ENCODE measurements around the gene KRT33B. TPM values are rescaled to one million over a fixed set of nuclear protein-coding genes. Genes with fewer than 3 reads are reported as not detected.

KRT33B gene
- polyA plus RNA-seq, 1 donor (not counting 4 experiments of a cell fraction or from before 2014, with no cell fraction given), result 0.21 TPM

DNA sequence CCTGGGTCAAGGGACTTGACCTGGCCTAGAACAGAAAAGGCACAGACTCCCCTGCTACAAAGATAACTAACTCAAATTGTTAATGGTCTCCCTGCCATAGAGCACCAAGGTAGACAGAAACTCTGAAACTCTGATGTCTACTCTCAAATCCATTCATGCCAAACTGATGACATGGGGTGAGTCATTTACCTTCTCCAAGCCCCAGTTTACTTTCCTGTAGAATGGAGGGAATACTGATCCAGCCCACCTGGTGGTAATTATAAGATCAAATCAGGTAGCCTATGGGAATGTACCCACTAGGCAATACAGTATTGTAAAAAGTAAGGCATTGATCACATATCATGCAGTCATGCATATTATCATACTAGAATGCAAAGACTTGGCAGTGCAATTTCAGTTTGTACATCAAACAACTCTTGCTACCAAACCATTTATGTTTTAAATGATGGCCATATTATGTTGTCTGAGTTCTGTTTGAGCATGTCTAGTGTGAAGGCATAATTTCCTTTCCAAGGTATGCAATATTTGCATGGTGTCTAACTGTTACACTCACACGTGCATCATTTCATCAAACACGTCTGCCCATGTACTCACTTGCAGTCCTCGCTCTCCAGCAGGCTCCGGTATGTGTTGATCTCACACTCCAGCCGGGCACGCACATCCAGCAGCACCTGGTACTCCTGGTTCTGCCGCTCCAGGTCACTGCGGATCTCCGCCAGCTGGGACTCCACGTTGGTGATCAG lies 24.8 kb upstream of the KRT33B start:
- H3K27ac ChIP-seq (ENCODE audit: control insufficient read depth, insufficient read depth, low read length), result peak overlapping the region; percentile 95
- dilution Hi-C loops (cut with MboI; ENCODE audit: extremely low pct_ligation_motif_present, low sequenced_read_pairs), result no loop called here
- no peaks in the 10 kb centered on the region for H4K20me1 ChIP-seq (ENCODE audit: control insufficient read depth, extremely low read depth, insufficient read depth, low read length)
- H3K4me1 ChIP-seq (ENCODE audit: control insufficient read depth, extremely low read depth, insufficient read depth, low read length), result peaks cover 60% of the 10 kb centered on the region
- peak overlapping the region; percentile 73 for H3K4me2 ChIP-seq (ENCODE audit: control insufficient read depth, extremely low read depth, insufficient read depth, low read depth, low read length)
- peak overlapping the region; percentile 67 for H3K9ac ChIP-seq (ENCODE audit: control insufficient read depth, extremely low read depth, insufficient read depth, low read length)
- TF ChIP-seq, protein P1, sequence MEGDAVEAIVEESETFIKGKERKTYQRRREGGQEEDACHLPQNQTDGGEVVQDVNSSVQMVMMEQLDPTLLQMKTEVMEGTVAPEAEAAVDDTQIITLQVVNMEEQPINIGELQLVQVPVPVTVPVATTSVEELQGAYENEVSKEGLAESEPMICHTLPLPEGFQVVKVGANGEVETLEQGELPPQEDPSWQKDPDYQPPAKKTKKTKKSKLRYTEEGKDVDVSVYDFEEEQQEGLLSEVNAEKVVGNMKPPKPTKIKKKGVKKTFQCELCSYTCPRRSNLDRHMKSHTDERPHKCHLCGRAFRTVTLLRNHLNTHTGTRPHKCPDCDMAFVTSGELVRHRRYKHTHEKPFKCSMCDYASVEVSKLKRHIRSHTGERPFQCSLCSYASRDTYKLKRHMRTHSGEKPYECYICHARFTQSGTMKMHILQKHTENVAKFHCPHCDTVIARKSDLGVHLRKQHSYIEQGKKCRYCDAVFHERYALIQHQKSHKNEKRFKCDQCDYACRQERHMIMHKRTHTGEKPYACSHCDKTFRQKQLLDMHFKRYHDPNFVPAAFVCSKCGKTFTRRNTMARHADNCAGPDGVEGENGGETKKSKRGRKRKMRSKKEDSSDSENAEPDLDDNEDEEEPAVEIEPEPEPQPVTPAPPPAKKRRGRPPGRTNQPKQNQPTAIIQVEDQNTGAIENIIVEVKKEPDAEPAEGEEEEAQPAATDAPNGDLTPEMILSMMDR (optimal IDR thresholded peaks at IDR 0.05 in 1 of 3, IDR thresholded peaks at IDR 0.05 in 1 of 3, conservative IDR thresholded peaks at IDR 0.05 in 1 of 3; ENCODE audit: extremely low read depth in 1 of 3, insufficient read depth in 2 of 3, low read length in 3 of 3), result no peak
- H2AFZ ChIP-seq (ENCODE audit: control insufficient read depth, low read length), result no peak overlapping the region
- peaks cover 11% of the 10 kb centered on the region for H3K79me2 ChIP-seq (ENCODE audit: control insufficient read depth, insufficient read depth, low read length)
- H3K27me3 ChIP-seq (ENCODE audit: control insufficient read depth, extremely low read depth, insufficient read depth, low read length), result no peaks in the 10 kb centered on the region
- no peaks in the 10 kb centered on the region for H3K9me1 ChIP-seq (ENCODE audit: control insufficient read depth, extremely low read depth, insufficient read depth, low read length)
- H3K36me3 ChIP-seq (ENCODE audit: control insufficient read depth in 2 of 2, extremely low read depth in 1 of 2, insufficient read depth in 2 of 2, low read length in 2 of 2), result peaks cover 0 to 1% of the 10 kb centered on the region in 2 experiments
- peak; percentile 88 for DNase-seq (ENCODE audit: low read depth, low spot score)
- H3K4me3 ChIP-seq (ENCODE audit: control insufficient read depth in 2 of 3, extremely low read depth in 1 of 3, insufficient read depth in 2 of 3, low read depth in 1 of 3, low read length in 3 of 3), result peak overlapping the region; percentile 8 to 29 (median 29)
- peak; percentile 100 for FAIRE-seq
- no peaks in the 10 kb centered on the region for H3K9me3 ChIP-seq (ENCODE audit: control insufficient read depth, low read depth, low read length)

DNA sequence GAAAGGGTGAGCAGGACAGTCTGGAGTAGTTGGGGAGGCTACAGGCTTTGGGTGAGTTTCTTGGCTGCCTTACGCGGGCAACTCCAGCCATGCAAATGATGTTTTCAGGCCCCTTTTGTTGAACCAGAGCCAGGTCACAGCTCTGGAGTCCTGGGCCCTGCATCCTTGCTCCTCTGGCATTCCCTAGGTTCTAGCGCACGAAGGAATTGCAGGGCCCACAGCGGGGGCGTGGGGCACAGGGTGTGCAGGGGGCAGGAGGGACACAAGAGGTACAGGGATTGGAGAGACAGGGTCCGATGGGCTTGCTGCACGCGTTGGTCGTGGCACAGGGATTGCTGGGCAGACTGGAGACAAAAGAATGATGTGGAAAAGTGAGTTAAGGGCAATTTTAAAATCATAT lies 24.2 kb upstream of the KRT33B start:
- peak overlapping the region; percentile 73 for H3K4me2 ChIP-seq (ENCODE audit: control insufficient read depth, extremely low read depth, insufficient read depth, low read depth, low read length)
- H3K27ac ChIP-seq (ENCODE audit: control insufficient read depth, insufficient read depth, low read length), result peak overlapping the region; percentile 95
- H3K36me3 ChIP-seq (ENCODE audit: control insufficient read depth in 2 of 2, extremely low read depth in 1 of 2, insufficient read depth in 2 of 2, low read length in 2 of 2), result peaks cover 0 to 1% of the 10 kb centered on the region in 2 experiments
- no peak overlapping the region for H2AFZ ChIP-seq (ENCODE audit: control insufficient read depth, low read length)
- no peaks in the 10 kb centered on the region for H3K9me1 ChIP-seq (ENCODE audit: control insufficient read depth, extremely low read depth, insufficient read depth, low read length)
- dilution Hi-C loops (cut with MboI; ENCODE audit: extremely low pct_ligation_motif_present, low sequenced_read_pairs), result no loop called here
- no peaks in the 10 kb centered on the region for H4K20me1 ChIP-seq (ENCODE audit: control insufficient read depth, extremely low read depth, insufficient read depth, low read length)
- H3K27me3 ChIP-seq (ENCODE audit: control insufficient read depth, extremely low read depth, insufficient read depth, low read length), result no peaks in the 10 kb centered on the region
- H3K4me3 ChIP-seq (ENCODE audit: control insufficient read depth in 2 of 3, extremely low read depth in 1 of 3, insufficient read depth in 2 of 3, low read depth in 1 of 3, low read length in 3 of 3), result peak overlapping the region in 1 of 3 experiments; percentile 29
- H3K9me3 ChIP-seq (ENCODE audit: control insufficient read depth, low read depth, low read length), result no peaks in the 10 kb centered on the region
- FAIRE-seq, result peak; percentile 55
- no peak for TF ChIP-seq EZH2 (IDR thresholded peaks at IDR 0.05; ENCODE audit: low read length)
- TF ChIP-seq, protein P1 (optimal IDR thresholded peaks at IDR 0.05 in 1 of 3, IDR thresholded peaks at IDR 0.05 in 1 of 3, conservative IDR thresholded peaks at IDR 0.05 in 1 of 3; ENCODE audit: extremely low read depth in 1 of 3, insufficient read depth in 2 of 3, low read length in 3 of 3), result no peak
- no peak for DNase-seq (ENCODE audit: low read depth, low spot score)
- peak overlapping the region; percentile 67 for H3K9ac ChIP-seq (ENCODE audit: control insufficient read depth, extremely low read depth, insufficient read depth, low read length)
- peaks cover 60% of the 10 kb centered on the region for H3K4me1 ChIP-seq (ENCODE audit: control insufficient read depth, extremely low read depth, insufficient read depth, low read length)
- H3K79me2 ChIP-seq (ENCODE audit: control insufficient read depth, insufficient read depth, low read length), result peaks cover 11% of the 10 kb centered on the region
